Measurements from ENCODE around the gene C1RL.

DNA sequence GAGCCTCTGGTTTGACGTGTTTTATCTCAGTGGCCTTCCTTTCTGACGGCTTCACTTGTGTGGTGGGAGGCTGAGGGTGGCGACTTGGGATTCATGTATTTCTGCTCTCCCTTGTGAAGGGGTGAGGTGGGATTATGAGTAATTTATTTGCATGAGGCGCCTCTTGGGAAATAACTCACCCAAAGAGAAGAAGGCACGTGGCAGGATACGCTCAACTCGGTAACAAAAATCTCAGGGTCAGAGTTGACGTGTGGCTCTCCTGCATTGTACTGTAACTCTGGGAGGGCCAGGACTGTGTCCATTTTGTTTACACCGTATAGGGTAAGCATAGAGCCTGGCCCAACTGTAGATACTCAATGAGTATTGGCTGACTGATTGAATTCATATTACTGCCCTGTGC lies 63.1 kb downstream of the C1RL start:
- TF ChIP-seq POLR2A (IDR thresholded peaks at IDR 0.05), result no peak
- TF ChIP-seq, protein P1, sequence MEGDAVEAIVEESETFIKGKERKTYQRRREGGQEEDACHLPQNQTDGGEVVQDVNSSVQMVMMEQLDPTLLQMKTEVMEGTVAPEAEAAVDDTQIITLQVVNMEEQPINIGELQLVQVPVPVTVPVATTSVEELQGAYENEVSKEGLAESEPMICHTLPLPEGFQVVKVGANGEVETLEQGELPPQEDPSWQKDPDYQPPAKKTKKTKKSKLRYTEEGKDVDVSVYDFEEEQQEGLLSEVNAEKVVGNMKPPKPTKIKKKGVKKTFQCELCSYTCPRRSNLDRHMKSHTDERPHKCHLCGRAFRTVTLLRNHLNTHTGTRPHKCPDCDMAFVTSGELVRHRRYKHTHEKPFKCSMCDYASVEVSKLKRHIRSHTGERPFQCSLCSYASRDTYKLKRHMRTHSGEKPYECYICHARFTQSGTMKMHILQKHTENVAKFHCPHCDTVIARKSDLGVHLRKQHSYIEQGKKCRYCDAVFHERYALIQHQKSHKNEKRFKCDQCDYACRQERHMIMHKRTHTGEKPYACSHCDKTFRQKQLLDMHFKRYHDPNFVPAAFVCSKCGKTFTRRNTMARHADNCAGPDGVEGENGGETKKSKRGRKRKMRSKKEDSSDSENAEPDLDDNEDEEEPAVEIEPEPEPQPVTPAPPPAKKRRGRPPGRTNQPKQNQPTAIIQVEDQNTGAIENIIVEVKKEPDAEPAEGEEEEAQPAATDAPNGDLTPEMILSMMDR (IDR thresholded peaks at IDR 0.05), result no peak

All from suprapubic skin (tissue), 3 donors.